HG03558 (cell line): ENCODE data around the gene SLC9A9.

Source experiments
- ATAC-seq: cut with Tn5 transposase; IDR thresholded peaks from one replicate; pipeline ENCODE4 v1.9.1; 2021; ENCODE audit warnings: moderate number of reproducible peaks; ENCODE audit not compliant: unreplicated experiment; ENCODE audit errors: extremely low read depth

Gene SLC9A9

DNA sequence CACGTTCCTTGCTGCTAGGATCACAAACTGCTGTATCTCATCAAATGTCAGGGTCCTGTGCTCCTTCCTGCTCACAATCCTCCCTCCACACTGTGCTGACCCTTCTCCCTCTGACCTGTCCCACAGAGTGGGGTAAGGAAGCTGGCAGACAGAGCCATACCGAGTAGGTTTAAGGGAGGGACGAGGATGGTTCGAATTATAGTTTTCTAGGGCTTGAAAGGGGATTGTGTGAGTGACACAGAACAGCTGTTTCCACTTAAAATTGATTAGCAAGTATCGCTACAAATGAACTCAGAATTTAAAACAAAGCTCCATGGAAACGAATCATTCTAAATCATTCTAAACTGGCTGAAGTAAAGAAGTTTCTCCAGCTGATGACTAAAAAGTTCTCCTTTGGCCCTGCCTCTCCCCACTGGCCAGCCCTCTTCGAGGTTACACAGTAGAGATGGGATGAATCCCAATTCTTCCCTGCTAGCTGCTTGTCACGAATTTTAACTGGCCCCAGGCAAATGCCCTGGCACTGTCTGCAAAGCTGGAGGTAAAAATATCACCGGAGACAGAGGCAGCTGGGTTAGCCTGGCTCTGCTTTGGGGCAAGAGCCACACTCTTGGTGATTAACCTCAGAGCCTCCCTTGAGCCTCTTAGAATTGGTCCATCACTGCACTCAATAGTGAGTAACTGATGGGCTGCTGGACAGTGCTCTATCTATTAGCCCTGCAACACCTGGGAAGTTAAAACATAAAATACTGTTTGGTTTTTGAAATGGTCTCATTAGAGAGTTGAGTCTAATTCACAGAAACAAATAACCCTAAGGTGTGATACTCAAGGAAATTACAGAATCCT, 533.8 kb downstream of the SLC9A9 start:
- no peak for ATAC-seq

DNA sequence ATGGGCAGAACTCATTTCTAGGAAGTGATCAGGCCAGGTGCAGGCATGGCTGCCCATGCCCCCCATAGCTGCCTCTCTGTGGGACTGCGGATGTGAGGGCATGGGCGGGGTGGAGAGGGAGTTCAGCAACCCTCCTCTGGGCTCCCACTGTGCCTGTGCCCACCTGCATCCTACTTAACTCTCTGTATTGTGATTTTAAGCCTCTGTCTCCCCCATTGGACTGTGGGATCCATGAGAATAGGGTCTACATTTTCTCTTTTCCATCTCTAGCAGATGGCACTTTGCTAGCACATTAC, 534.4 kb downstream of the SLC9A9 start:
- no peak for ATAC-seq

DNA sequence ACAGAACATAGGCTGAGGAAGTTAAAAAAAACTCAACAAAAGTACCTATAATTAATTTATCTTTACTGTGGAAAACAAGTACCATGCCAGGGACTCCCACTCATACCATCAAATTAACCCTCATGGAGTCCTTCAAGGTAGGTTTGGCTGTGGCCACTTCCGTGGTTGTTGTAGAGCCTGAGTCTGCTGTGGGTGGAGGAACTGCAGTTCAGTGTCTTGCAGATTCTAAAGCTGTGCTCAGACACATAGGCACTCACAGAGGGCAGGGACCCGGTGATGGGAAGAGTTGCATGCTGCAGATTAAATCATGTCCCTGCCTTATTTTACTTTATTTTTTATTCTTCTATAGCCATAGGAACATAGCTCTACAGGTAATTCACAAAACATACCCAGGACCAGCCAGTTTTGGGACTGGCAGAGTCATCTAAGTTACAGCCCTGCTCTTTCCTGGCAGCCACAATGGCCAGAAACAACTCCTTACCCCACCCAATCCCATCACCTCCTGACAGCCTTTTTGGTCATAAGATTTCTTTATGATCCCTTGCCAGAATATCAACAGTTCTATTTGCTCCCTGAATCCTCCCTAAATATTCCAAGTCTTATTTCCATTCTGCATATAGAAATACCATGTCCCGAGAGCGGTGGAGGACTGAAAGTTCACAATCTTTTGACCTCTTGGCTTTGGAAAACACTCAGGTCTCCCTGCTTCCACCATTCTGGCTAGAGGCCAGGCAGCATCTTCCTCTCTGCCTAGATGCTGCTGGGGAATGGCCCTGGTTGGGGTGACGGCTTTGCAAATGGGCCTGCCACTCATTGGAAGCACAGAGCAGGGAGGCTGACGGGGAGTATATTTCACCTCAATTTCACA, 535.0 kb downstream of the SLC9A9 start:
- no peak for ATAC-seq

DNA sequence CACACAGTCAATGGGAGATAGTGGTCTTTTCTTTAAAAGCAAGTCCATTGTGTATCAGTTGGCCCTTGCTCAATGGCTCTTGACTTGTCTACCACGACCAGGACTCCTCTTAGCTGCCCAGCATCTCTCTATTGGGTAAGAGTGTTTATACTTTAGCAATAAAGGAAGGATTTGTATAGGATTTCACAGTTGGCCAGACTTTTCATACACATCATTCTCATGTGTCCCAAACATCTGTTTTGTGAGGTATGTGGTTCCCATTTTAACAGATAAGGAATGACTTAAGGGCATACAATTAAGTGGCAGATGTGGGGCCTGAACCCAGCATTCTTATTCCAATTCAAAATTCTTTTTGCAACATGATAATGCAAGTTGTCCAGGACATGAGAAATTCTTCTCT, 537.2 kb downstream of the SLC9A9 start:
- no peak for ATAC-seq

DNA sequence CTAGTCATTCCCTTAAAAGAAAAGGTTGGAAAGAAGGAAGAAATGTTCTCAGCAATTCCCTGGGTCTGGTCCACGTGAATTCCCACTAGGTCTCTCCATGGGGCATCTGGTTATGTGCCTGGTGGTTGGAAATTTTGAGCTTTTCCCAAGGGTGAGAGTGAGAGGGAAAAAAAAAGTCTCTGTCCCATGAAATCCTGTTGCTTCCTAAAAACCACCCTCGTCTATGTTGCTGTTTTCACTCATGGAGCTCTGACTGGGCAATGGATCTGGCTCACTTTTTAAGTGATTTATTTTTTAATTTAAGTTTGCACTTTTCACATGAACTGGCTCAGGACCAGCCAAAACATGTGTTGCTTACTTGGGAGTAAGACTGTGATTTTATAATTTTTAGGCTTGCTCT, 538.6 kb downstream of the SLC9A9 start:
- ATAC-seq: no peak

DNA sequence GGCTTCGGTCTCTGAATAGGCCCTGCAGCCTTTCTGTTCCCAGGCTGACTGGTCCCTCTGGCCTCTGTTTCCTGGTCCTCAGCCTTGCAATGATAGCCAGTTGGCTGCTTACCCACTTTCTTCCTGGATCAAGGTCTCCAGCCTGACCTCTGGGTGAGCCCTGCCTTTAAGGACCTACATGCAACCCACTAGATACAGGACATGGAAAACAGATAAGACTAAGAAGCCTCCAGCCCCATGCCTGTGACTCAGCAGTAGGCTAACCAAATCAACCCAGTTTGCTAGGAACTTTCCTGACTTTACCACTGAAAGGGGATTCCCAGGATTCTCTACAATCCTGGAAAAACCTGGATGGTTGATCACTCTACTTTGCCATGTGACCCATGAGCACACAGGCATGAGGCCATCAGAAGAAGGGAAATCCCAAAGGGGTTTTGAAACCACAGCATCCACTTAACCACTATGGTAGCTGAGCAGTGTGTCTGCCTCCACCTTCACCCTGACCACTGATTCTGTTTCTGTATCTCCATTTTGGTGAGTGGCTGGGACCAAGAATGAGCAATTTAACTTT, 540.6 kb downstream of the SLC9A9 start:
- ATAC-seq: no peak

DNA sequence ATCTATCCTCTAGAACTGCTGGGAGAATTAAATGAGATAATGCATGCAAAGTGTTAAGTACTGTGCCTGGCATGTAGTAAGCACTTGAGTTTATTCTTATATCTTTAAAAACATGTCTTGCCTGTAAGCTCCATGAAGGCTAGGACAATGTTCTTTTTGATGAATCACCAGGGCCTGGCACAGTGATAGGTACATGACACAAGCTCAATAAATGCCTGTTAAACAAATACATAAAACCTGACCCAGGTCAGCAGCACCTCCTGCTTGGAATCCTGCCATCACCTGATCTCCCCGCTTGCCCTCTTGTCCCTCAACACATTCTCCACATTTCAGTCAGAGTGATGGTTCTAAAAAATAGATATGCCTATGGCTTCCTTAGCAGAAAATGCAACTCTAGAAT, 541.9 kb downstream of the SLC9A9 start:
- no peak for ATAC-seq

DNA sequence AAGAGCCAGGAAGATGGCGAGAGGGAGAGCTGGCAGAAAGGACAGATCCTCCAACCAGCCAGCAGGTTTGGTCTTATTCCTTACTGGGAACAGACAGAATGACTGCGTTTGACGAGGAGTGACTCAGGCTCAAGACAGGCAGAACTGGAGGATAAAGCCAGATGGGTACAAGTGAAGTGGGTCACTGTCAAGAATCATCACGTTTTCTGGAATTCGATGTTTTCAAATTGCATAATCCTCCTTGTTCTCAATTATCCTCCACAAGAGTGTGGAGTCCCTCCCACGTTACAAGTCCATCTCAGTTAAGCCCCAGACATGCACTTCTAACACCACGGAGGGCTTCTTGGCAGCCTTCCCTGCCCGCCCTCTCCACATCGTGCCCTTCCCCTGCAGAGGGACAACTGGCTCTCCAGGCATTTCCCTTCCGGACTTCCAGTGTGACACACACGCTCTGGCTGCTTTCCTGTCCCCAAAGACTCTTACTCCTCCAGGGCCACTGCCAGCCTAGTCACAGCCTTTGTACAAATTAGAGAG, 545.6 kb downstream of the SLC9A9 start:
- ATAC-seq: no peak

DNA sequence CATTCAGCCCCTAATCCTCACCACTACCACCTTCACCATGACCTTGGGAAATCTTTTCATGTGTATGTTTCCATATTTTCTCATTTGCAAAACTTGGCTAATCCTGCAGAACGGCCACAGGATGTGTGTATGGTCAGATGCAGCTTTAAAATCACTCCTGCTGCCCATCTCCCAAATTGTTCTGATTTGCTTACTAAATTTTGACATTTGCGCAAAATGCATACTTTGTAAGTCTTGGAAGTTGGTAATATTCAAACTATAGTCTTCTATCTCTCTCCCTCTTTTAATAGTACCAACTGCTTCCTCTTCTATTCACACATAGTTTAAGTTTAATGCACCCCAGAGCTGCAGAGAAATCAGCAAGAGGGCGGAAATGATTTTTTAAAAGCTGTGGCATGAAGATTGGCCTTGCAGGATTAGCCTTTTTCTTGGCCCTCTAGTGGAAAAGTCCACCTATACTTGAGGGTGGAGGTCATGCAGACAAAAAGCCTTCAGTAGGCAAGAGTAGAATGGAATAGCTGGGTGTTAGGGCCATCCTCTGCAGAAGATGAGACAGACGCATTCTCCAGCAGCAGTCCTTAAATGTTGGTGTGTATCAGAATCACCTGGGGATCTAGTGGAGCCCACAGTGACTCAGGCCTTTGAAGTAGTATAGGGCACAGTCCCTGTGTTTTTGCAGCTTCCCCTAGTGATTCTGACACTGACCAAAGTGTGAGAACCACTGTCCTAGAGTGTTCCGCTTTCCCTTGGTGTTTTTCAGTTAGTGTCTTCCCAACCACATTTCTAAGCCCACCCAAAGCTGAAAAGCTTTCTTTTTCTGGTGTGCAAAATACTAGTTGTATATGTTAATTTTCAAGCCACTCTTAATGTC, 547.0 kb downstream of the SLC9A9 start:
- ATAC-seq: no peak

DNA sequence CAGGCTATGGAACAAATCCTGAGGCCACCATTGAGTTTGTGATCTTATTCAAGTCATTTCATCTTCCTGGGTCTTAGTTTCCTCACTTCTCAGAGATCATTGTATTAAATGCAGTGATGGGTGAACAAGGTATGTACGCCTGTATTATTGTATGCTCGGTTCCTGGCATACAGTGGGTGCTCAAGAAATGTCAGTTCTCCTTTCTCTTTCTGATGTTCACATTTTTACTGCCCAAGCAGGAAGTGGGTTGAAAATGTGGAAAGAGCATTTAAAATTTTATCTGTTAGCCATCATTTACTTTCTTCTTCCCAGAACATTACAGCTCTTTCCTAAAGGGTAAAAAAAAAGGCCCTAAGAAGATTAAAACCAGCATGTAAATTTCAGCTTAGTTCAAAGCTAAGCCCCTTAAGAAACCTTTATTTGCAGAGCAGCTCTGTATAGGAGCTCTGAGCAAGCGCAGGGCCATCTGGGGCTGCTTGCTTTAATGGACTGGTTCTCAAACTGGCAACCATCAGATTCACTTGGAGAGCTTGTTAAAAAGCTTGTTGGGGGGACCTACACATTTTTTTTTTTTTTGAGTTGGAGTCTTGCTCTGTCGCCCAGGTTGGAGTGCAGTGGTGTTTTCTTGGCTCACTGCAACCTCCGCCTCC, 549.3 kb downstream of the SLC9A9 start:
- no peak for ATAC-seq

DNA sequence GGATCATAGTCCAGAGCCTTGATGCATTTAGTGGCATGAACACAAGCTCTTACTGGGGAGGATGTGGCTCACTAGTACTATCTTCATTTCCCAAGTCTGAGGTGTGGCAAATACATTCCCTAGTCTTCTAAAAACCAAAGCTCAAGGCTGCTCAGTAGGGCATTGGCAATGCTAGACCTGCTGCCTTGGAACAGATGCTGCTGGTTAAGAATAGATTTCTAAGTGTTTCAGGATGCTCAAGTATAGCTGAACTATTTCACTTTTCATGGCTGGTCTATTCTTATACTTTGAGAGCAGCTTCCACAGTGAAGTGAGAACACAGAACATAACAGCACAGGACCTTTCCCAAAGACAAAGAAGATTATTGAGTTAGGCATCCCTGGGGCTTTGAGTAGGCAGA, 549.9 kb downstream of the SLC9A9 start:
- ATAC-seq: no peak

DNA sequence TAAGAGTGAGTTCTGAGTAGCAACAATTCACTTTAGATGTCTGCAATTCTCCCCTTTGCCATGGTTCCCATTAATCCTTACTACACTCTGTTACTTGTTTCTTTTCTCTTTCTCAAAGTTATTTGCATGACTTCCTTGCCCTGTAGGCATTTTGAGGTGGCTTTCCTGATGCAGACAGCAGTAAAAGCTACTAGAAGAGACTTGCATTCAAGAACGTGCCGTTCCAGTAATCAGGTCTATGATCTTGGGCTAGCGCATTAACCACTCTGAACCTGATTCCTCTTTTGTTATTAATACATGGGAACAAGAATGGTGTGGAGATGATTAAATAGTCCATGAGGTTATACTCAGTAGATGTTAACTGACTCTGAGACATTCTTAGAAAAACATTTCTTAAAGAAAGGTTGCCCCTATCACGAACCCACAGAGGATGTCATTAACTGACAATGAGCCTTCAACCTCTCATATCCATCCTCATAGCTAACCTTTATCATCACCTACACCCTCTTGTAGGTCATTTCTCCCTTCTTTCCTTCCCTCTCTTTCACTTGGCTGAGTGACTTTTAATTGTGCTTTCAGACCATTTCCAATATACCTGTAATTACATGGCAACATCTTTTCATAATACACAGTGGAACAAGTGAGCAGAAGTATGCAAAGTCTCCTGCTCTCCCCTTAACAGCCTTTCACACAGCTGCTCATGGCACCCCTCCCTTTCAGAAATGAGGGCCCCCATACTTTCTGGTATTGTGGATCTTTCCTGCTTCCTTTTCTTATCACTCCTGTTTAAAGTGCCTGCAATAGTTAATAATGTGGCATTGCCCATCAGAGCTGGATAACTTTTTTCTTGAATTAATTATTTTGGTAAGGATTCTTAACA, 552.8 kb downstream of the SLC9A9 start:
- no peak for ATAC-seq

DNA sequence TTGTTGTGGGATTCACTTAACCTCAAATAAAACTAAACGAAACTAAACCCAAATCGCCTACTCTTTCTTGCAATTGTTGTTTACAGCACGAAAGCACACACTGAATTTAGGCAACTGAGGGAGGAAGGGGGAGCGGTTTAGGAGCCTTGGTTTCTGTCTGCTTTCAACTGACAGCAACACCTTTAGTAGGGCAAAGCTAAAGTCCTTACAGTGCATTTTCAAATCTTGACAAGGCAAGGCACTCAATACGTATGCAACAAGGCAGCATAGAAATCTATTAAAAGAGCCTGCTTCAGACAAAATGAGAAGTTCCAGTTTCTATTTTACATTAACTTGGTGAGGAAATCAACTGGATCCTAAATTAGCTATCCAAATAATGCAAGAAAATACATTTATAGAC, 554.1 kb downstream of the SLC9A9 start:
- ATAC-seq: no peak

DNA sequence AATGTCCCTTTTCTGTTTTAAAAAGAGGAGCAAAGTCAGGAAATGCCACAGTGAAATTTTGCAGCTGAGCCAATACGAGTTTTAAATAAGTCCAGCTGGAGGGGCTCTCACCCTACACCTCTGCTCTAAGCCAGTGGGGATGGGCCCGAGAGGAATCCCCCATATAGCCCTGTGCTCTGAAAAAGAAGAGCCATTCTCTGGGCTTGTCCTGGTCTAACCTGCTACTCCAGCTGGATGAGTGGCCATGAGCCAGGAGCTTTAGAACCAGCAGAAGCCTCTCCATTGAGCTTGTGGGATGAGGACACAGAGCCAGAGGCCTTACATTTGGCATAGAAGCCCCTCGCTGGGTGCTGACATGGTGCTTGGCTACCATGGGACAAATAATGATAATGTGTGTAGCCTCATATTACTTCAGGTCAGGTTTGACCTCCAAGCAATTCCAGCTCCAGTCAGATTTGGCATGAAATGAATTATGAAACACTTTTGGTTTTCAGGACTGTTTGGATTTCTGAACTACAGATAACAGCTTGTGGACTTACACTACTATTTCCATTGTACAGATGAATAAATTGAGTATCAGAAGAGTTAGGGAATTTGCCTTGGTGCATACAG, 556.3 kb downstream of the SLC9A9 start:
- ATAC-seq: no peak

DNA sequence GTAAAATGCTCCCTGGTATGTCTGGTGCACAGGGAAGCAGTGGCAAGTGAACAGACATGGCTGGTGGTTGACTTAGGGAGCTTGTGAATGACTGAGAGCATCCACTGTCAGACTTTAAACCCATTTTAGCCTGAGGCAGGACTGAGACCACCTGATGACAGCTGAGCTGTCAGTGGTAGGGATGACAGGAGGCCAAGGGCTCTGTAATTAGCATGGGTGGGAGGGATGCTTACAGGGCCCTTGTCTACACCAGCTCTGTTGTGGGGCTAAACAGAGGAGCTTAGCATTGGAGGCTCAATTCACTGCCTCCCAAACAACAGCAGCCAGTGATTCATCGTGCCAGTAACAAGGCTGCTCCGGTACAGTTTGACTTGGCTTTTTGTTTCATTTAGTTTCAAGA, 559.3 kb downstream of the SLC9A9 start:
- ATAC-seq: no peak

DNA sequence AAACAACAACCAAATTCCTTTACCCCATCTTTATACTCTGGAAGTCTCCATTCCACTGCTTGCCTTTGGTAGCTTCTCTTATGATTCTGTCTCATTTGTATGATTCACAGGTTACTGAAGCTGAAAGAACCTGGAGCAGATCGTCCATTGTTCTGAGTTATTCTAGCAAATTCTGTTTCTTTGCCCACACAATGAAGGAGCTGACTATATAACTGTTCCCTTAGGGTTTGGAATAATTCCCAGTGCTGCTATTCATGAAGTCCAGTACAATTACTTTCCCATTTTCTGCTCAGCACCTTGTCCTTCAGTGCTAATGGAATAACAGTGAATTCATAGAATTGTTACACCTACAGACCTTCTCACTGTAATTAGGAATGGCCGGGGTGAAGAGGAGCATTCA, 560.9 kb downstream of the SLC9A9 start:
- no peak for ATAC-seq

DNA sequence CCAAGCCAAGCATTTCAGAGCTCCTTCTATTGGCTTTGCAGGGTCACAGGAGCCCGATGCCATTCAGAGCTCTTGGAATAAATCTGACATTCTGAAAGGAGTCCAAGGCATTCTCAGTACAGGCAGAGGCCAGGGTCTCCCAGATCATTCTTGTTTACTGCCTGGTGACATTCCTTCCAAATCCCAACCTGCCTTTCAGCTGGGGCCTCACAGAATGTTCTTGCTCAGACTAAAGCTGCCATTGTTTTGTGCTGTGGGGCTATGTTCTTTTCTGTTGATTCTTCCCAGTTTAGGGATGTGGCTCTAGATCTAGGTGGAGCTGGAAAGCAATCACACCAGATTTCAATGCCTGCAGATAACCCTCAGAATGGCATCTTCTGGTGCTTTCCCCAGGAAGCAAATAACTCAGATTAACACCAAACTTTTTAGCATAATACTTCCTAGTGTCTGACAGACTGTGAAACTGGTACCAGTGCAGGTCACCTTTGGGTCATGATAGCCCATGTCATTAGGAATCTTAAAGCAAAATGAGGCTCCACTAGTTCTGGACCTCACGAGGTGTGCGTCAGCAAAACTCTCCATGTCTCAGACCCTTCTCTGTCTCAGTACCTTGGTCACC, 561.8 kb downstream of the SLC9A9 start:
- ATAC-seq: no peak
